H9 (cell line): ENCODE data around the gene PATL2. TPM values are rescaled to one million over a fixed set of nuclear protein-coding genes. Genes with fewer than 3 reads are reported as not detected.

Experiments
- DNase-seq: peaks from one replicate; pipeline ENCODE4 v3.0.0-alpha.2; 2017
- H2AFZ ChIP-seq: one replicate; pipeline ENCODE4 v1.6.1; 2013; ENCODE audit warnings: mild to moderate bottlenecking, low read length, control low read depth, moderate library complexity
- H2AK5ac ChIP-seq: 2 replicates; pipeline ENCODE4 v1.6.1; 2013; ENCODE audit warnings: low read length, control low read depth, mixed read lengths; ENCODE audit not compliant: insufficient read length
- H2BK120ac ChIP-seq: one replicate; pipeline ENCODE4 v1.6.1; 2013; ENCODE audit warnings: low read depth, mild to moderate bottlenecking, low read length, control low read depth, inconsistent platforms; ENCODE audit not compliant: poor library complexity, severe bottlenecking
- H2BK12ac ChIP-seq: 2 replicates; pipeline ENCODE4 v1.6.1; 2013; ENCODE audit warnings: low read length, control low read depth, mixed read lengths, low read depth; ENCODE audit not compliant: insufficient read length
- H2BK15ac ChIP-seq: 2 replicates; pipeline ENCODE4 v1.6.1; 2013; ENCODE audit warnings: low read depth, low read length, control low read depth
- H2BK20ac ChIP-seq: one replicate; pipeline ENCODE4 v1.6.1; 2013; ENCODE audit warnings: low read depth, mild to moderate bottlenecking, low read length, control low read depth, inconsistent platforms; ENCODE audit not compliant: poor library complexity, severe bottlenecking
- H2BK5ac ChIP-seq: 2 replicates; pipeline ENCODE4 v1.6.1; 2013; ENCODE audit warnings: low read length, control low read depth, mixed read lengths; ENCODE audit not compliant: insufficient read length
- H3K14ac ChIP-seq: 2 replicates; pipeline ENCODE4 v1.6.1; 2013; ENCODE audit warnings: low read length, control low read depth; ENCODE audit not compliant: insufficient read depth
- H3K18ac ChIP-seq: 2 replicates; pipeline ENCODE4 v1.6.1; 2013; ENCODE audit warnings: low read depth, mild to moderate bottlenecking, mixed read lengths, low read length, control low read depth; ENCODE audit not compliant: insufficient read length
- H3K23ac ChIP-seq: 2 replicates; pipeline ENCODE4 v1.6.1; 2013; ENCODE audit warnings: low read length, control low read depth, mixed read lengths, low read depth; ENCODE audit not compliant: insufficient read length
- H3K23me2 ChIP-seq: 2 replicates; pipeline ENCODE4 v1.6.1; 2013; ENCODE audit warnings: low read depth, mild to moderate bottlenecking, mixed read lengths, low read length, control low read depth; ENCODE audit not compliant: insufficient read length, poor library complexity, severe bottlenecking
- H3K27ac ChIP-seq: 2 replicates; pipeline ENCODE4 v1.5.1; 2013; ENCODE audit warnings: low read length, control low read depth, mixed read lengths, low read depth; ENCODE audit not compliant: insufficient read length
- H3K27me3 ChIP-seq: 2 replicates; pipeline ENCODE4 v1.6.1; 2013; ENCODE audit warnings: low read length, control low read depth, inconsistent platforms; ENCODE audit not compliant: insufficient read depth
- H3K4ac ChIP-seq: 2 replicates; pipeline ENCODE4 v1.6.1; 2013; ENCODE audit warnings: low read depth, mild to moderate bottlenecking, control low read depth, inconsistent platforms, low read length, moderate library complexity
- H3K4me1 ChIP-seq: 2 replicates; pipeline ENCODE4 v1.6.1; 2013; ENCODE audit warnings: low read length, control low read depth, inconsistent platforms; ENCODE audit not compliant: insufficient read depth
- H3K4me2 ChIP-seq: 2 replicates; pipeline ENCODE4 v1.6.1; 2013; ENCODE audit warnings: low read length, control low read depth, mixed read lengths; ENCODE audit not compliant: insufficient read length, insufficient read depth
- H3K56ac ChIP-seq: 2 replicates; pipeline ENCODE4 v1.6.1; 2013; ENCODE audit warnings: low read depth, mild to moderate bottlenecking, mixed read lengths, low read length, control low read depth; ENCODE audit not compliant: insufficient read length
- H3K79me1 ChIP-seq: 2 replicates; pipeline ENCODE4 v1.6.1; 2013; ENCODE audit warnings: low read depth, mild to moderate bottlenecking, moderate library complexity, low read length, control low read depth, inconsistent platforms; ENCODE audit not compliant: insufficient read depth, poor library complexity, severe bottlenecking
- H3K79me2 ChIP-seq: 2 replicates; pipeline ENCODE4 v1.6.1; 2013; ENCODE audit warnings: low read length, control low read depth, inconsistent platforms; ENCODE audit not compliant: insufficient read depth
- H3K9ac ChIP-seq: 2 replicates; pipeline ENCODE4 v1.6.1; 2013; ENCODE audit warnings: low read length, control low read depth, mixed read lengths; ENCODE audit not compliant: insufficient read length; ENCODE audit errors: extremely low read depth
- H3K9me3 ChIP-seq: one replicate; pipeline ENCODE4 v1.6.1; 2013; ENCODE audit warnings: low read depth, low read length, inconsistent platforms; ENCODE audit not compliant: control insufficient read depth
- H3T11ph ChIP-seq: one replicate; pipeline ENCODE4 v1.6.1; 2013; ENCODE audit warnings: mild to moderate bottlenecking, low read length, control low read depth, inconsistent platforms
- H4K20me1 ChIP-seq: one replicate; pipeline ENCODE4 v1.6.1; 2013; ENCODE audit not compliant: control insufficient read depth, insufficient read length, insufficient read depth
- H4K5ac ChIP-seq: 2 replicates; pipeline ENCODE4 v1.6.1; 2013; ENCODE audit warnings: low read depth, mild to moderate bottlenecking, mixed read lengths, low read length, control low read depth; ENCODE audit not compliant: insufficient read length
- H4K8ac ChIP-seq: replicated peaks from 2 replicates; pipeline ENCODE4 v1.6.1; 2013; ENCODE audit warnings: low read length, control low read depth, mixed read lengths, low read depth; ENCODE audit not compliant: insufficient read length
- H4K91ac ChIP-seq: 2 replicates; pipeline ENCODE4 v1.6.1; 2013; ENCODE audit warnings: low read depth, mild to moderate bottlenecking, moderate library complexity, mixed read lengths, low read length, control low read depth; ENCODE audit not compliant: insufficient read length
- H3K27ac Mint-ChIP-seq, 3 experiments: 2 replicates in 2 of 3; 3 replicates in 1 of 3; pipeline ENCODE4 v1.8.0; 2020 to 2021; ENCODE audit warnings: mixed read lengths in 3 of 3, mild to moderate bottlenecking in 1 of 3, moderate library complexity in 1 of 3
- H3K27me3 Mint-ChIP-seq: 2 replicates; pipeline ENCODE4 v1.8.0; 2021; ENCODE audit warnings: low read depth, mild to moderate bottlenecking, moderate library complexity, mixed read lengths
- H3K36me3 Mint-ChIP-seq, 3 experiments: 2 replicates in 2 of 3; 3 replicates in 1 of 3; pipeline ENCODE4 v1.8.0; 2020 to 2021; ENCODE audit warnings: low read depth in 3 of 3, mixed read lengths in 3 of 3; ENCODE audit not compliant: insufficient read depth in 1 of 3
- H3K4me1 Mint-ChIP-seq, 2 experiments: 2 replicates each; pipeline ENCODE4 v1.8.0; 2020; ENCODE audit warnings: mixed read lengths in 2 of 2
- H3K4me3 Mint-ChIP-seq, 2 experiments: 2 replicates in 1 of 2; 3 replicates in 1 of 2; pipeline ENCODE4 v1.8.0; 2020 to 2021; ENCODE audit warnings: mild to moderate bottlenecking in 2 of 2, mixed read lengths in 2 of 2, moderate library complexity in 1 of 2
- H3K9me3 Mint-ChIP-seq, 2 experiments: 2 replicates in 1 of 2; 3 replicates in 1 of 2; pipeline ENCODE4 v1.8.0; 2020; ENCODE audit warnings: mild to moderate bottlenecking in 2 of 2, mixed read lengths in 2 of 2, moderate library complexity in 1 of 2
- WGBS: extraction: QIAGEN DNeasy Blood & Tissue Kit; methylation state at CpG from one replicate; pipeline ENCODE4 v1.1.7; 2013; ENCODE audit warnings: missing lambda C conversion rate, low lambda C conversion rate, mixed read lengths; ENCODE audit not compliant: insufficient read length; ENCODE audit errors: extremely low coverage; 5-methylcytosine and 5-hydroxymethylcytosine counted together
- total RNA-seq: library from RNA; stranded (reverse); gene quantifications from 2 replicates; pipeline ENCODE4 v1.2.1, GENCODE V29; 2021
- TF ChIP-seq, protein P1 (sequence below): fragments of 200-600 bp; sonication (generic); conservative IDR thresholded peaks from 3 replicates; pipeline ENCODE4 v1.8.0; 2021; ENCODE audit warnings: antibody characterized with exemption, mild to moderate bottlenecking

The PATL2 gene
- total RNA-seq, 1 experiment from 2014 or later: 0.46 TPM

DNA sequence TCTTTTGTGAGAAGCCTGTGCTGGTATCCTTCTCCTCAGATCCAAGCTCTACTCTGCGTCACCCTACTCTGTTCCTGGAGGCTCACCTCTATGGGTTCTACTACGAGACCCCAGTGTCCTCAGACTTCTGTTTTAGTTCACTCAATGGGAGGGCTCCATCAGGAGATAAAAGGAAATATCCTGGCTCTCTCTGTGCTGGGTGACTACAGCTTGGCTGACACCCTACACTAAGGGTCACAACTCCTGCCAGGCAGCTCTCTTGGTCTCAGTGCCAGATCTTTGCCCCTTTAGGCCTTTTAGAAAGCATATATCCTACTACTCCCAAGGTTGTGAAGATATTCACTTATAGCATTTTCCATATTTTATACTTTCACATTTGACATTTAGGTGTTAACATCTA is 94.1 kb downstream of the PATL2 start:
- no peak overlapping the region for H2BK120ac ChIP-seq
- H3K23me2 ChIP-seq: no peaks in the 10 kb centered on the region
- no CpG with 5 or more reads among the region's 2 CpGs for WGBS
- H3K23ac ChIP-seq: no peak overlapping the region
- no peaks in the 10 kb centered on the region for H3K79me2 ChIP-seq
- H3K9ac ChIP-seq: no peak overlapping the region
- no peaks in the 10 kb centered on the region for H3K79me1 ChIP-seq
- H3K9me3 ChIP-seq: no peaks in the 10 kb centered on the region
- no peaks in the 10 kb centered on the region for H3K27me3 ChIP-seq
- no peak overlapping the region for H4K8ac ChIP-seq
- no peak overlapping the region for H3K27ac ChIP-seq
- H2BK12ac ChIP-seq: no peak overlapping the region
- no peak overlapping the region for H3K18ac ChIP-seq
- Mint-ChIP-seq H3K36me3 (peaks cover 15 to 72% (median 43%) of the 10 kb centered on the region in 3 experiments; a peak in 6 of 7 replicates), H3K4me3 (no peak overlapping the region), H3K9me3 (no peaks in the 10 kb centered on the region), H3K27ac (no peak overlapping the region; a peak in 1 of 7 replicates), H3K27me3 (no peaks in the 10 kb centered on the region), H3K4me1 (no peaks in the 10 kb centered on the region)
- H2BK20ac ChIP-seq: no peak overlapping the region
- TF ChIP-seq, protein P1, sequence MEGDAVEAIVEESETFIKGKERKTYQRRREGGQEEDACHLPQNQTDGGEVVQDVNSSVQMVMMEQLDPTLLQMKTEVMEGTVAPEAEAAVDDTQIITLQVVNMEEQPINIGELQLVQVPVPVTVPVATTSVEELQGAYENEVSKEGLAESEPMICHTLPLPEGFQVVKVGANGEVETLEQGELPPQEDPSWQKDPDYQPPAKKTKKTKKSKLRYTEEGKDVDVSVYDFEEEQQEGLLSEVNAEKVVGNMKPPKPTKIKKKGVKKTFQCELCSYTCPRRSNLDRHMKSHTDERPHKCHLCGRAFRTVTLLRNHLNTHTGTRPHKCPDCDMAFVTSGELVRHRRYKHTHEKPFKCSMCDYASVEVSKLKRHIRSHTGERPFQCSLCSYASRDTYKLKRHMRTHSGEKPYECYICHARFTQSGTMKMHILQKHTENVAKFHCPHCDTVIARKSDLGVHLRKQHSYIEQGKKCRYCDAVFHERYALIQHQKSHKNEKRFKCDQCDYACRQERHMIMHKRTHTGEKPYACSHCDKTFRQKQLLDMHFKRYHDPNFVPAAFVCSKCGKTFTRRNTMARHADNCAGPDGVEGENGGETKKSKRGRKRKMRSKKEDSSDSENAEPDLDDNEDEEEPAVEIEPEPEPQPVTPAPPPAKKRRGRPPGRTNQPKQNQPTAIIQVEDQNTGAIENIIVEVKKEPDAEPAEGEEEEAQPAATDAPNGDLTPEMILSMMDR: no peak
- H4K5ac ChIP-seq: no peak overlapping the region
- no peak overlapping the region for H3K56ac ChIP-seq
- no peak overlapping the region for H3K14ac ChIP-seq
- H3K4ac ChIP-seq: no peak overlapping the region
- no peak overlapping the region for H2AK5ac ChIP-seq
- DNase-seq: no peak
- H3K4me2 ChIP-seq: no peak overlapping the region
- H3T11ph ChIP-seq: no peak overlapping the region
- no peak overlapping the region for H2AFZ ChIP-seq
- H2BK5ac ChIP-seq: no peak overlapping the region
- H2BK15ac ChIP-seq: no peak overlapping the region
- no peaks in the 10 kb centered on the region for H4K20me1 ChIP-seq
- H3K4me1 ChIP-seq: no peaks in the 10 kb centered on the region
- H4K91ac ChIP-seq: no peak overlapping the region

Other genes starting within 250 kb of the PATL2 start
- gene EIF3J, start 174.2 kb downstream of the PATL2 start, total RNA-seq: 114 and 129 TPM in 2 replicates
- gene SPG11, start 47.7 kb downstream of the PATL2 start, total RNA-seq: 38.3 and 43.8 TPM in 2 replicates
- gene B2M, start 194 bp upstream of the PATL2 start, total RNA-seq: 74.3 and 81.0 TPM in 2 replicates
- 3.8 and 4.3 TPM in 2 replicates for gene TRIM69, start 25.2 kb upstream of the PATL2 start, total RNA-seq
- gene TERB2, start 245.4 kb upstream of the PATL2 start, total RNA-seq: not detected in 2 replicates